Measurements from ENCODE around the gene TMEM132C.

TMEM132C gene

DNA sequence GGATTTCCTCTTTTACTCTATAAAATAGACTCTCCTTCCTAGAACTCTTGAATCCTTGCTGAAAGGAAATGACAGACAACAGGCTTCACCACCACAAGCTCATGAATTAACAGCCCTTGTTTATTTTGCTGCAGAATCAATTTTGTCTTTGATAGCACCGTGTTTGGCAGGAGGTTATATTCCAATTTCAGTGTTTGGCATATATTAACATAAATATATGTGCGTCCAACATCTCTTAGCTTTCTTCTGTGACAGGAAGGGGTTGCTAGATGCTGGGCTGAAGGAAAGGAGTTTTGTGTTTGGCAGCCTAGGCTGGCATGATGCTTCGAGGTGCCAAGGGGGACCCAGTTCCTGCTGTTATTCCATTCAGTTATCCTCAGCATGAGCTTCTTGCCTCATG, 126.4 kb downstream of the TMEM132C start:
- no peak overlapping the region for H3K4me3 ChIP-seq (replicated peaks; ENCODE audit: low read depth, low read length)
- TF ChIP-seq, protein P1, sequence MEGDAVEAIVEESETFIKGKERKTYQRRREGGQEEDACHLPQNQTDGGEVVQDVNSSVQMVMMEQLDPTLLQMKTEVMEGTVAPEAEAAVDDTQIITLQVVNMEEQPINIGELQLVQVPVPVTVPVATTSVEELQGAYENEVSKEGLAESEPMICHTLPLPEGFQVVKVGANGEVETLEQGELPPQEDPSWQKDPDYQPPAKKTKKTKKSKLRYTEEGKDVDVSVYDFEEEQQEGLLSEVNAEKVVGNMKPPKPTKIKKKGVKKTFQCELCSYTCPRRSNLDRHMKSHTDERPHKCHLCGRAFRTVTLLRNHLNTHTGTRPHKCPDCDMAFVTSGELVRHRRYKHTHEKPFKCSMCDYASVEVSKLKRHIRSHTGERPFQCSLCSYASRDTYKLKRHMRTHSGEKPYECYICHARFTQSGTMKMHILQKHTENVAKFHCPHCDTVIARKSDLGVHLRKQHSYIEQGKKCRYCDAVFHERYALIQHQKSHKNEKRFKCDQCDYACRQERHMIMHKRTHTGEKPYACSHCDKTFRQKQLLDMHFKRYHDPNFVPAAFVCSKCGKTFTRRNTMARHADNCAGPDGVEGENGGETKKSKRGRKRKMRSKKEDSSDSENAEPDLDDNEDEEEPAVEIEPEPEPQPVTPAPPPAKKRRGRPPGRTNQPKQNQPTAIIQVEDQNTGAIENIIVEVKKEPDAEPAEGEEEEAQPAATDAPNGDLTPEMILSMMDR (IDR thresholded peaks at IDR 0.05; ENCODE audit: low read depth, low read length, missing control alignments), result no peak

DNA sequence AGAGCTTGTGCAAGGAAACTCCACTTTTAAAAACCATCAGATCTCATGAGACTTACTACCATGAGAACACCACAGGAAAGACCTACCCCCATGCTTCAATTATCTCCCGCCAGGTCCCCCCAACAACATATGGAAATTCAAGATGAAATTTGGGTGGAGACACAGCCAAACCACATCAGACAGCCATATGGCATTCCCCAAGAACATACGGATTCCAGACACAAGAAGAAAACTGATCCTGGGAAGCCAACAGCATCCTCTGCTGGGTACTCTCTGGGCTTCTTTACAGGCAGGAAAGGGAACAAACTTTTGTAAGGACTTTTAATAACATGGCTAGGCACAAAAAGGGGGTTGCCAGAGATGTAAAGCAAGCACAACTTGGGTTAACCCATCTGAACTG, 127.2 kb downstream of the TMEM132C start:
- no peak for DNase-seq (ENCODE audit: extremely low read depth, low read depth)
- TF ChIP-seq, protein P1 (IDR thresholded peaks at IDR 0.05; ENCODE audit: low read depth, low read length, missing control alignments), result no peak
- H3K4me3 ChIP-seq (replicated peaks; ENCODE audit: low read depth, low read length), result no peak overlapping the region

More for the DNA sequence above, 126.4 kb downstream of the TMEM132C start:
- DNase-seq (ENCODE audit: extremely low read depth, low read depth), result no peak

DNA sequence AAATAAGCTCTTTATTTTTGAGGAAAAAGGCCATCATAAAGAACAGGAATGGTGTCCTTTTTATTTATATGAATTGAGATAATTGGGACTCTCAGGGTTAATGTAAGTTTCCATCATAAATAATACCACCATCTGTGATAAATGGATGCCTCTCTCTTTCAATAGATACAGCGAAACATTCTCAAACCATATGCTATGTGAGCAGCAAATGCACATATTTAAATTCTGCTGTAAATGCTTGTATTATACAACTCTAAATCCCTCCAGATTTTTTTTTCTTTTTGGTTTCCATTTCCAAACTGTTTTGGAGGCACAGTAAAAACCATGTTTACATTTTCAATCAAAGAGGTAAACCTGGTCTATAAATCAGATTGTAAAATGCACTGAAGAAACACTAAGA, 132.3 kb downstream of the TMEM132C start:
- DNase-seq (ENCODE audit: extremely low read depth, low read depth), result no peak
- TF ChIP-seq, protein P1 (IDR thresholded peaks at IDR 0.05; ENCODE audit: low read depth, low read length, missing control alignments), result no peak
- no peak overlapping the region for H3K4me3 ChIP-seq (replicated peaks; ENCODE audit: low read depth, low read length)

DNA sequence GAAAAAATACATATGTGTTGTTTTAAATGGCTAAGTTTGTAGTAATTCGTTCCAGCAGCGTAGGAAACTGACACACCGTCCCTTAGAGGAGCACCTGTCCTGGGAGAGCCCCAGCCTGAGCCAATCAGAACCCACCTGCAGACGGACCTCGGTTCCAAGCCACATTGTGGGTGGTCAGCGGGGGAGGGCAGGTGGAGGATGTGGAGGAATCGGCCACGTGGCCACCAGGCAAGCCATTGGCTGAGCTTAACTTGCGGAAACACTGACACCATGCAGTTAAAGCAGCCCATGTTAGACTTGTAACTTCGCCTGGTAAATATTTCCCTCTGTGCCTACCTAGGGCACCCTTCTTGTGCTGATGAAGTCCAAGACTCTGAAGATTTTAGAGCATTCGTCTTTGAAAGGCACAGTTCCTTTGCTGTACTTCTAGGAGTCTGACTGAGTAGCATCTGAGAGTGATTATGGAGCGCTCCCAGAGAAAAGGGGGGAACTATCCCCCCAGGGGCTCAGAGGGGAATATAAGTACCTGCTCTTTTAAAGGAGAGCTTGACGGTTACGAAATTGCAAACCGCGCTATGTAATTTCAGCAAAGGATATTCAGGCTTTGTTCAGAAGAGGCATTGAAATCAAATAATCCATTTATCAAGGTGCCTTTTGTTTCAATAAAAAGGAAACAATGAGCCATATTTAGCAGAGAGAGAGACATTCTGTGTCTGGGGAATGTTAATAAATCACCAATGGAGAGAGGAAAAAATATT, 135.7 kb downstream of the TMEM132C start:
- H3K4me3 ChIP-seq (replicated peaks; ENCODE audit: low read depth, low read length), result no peak overlapping the region
- TF ChIP-seq, protein P1 (IDR thresholded peaks at IDR 0.05; ENCODE audit: low read depth, low read length, missing control alignments), result no peak
- no peak for DNase-seq (ENCODE audit: extremely low read depth, low read depth)

DNA sequence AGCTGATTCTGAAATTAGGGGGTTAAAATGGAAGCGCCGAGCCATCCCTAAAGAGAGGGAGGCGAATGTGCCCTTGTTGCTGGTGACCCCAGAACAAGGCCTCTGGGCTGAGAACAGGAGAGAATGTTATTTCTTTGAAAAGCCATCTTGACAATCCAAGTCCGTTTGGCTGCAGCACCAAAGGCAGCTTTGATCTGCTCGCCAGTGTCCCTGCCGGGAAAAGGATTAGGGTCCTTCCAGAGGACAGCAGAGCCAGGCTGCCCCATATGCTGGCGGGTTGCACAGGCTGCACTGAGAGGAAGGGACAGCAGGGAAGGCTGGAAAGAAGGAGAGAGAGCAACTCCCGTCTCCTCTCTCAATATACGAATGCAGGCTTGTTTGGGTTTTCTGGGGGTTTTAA, 141.7 kb downstream of the TMEM132C start:
- DNase-seq (ENCODE audit: extremely low read depth, low read depth), result no peak
- H3K4me3 ChIP-seq (replicated peaks; ENCODE audit: low read depth, low read length), result no peak overlapping the region
- TF ChIP-seq, protein P1 (IDR thresholded peaks at IDR 0.05; ENCODE audit: low read depth, low read length, missing control alignments), result no peak

DNA sequence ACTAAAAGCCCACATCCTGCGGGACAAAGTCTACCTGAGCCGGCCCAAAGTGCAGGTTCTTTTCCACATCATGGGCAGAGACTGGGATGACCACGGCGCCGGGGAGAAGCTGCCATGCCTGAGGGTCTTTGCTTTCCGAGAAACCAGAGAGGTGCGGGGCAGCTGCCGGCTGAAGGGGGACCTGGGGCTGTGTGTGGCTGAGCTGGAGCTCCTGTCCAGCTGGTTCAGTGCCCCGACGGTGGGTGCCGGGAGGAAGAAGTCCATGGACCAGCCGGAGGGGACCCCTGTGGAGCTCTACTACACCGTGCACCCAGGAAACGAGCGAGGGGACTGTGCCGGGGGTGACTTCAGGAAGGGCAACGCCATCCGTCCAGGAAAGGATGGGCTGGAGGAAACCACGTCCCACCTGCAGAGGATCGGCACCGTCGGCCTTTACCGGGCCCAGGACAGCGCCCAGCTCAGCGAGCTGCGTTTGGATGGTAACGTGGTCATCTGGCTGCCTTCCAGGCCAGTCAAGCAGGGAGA, 148.1 kb downstream of the TMEM132C start:
- no peak overlapping the region for H3K4me3 ChIP-seq (replicated peaks; ENCODE audit: low read depth, low read length)
- DNase-seq (ENCODE audit: extremely low read depth, low read depth), result no peak
- TF ChIP-seq, protein P1 (IDR thresholded peaks at IDR 0.05; ENCODE audit: low read depth, low read length, missing control alignments), result no peak

All from HFF-Myc (cell line).